HFFc6 (cell line): ENCODE results near the gene CDC42. TPM values are rescaled to one million over a fixed set of nuclear protein-coding genes. Genes with fewer than 3 reads are reported as not detected.

Source experiments
- DNase-seq: peaks from one replicate; pipeline ENCODE4 v3.0.0-alpha.2; 2018
- H3K27ac Mint-ChIP-seq: 2 replicates; pipeline ENCODE4 v1.8.0; 2020; ENCODE audit warnings: mild to moderate bottlenecking, mixed read lengths
- H3K27me3 Mint-ChIP-seq: 2 replicates; pipeline ENCODE4 v1.8.0; 2021; ENCODE audit warnings: mild to moderate bottlenecking, moderate library complexity, mixed read lengths; ENCODE audit not compliant: insufficient read depth
- H3K36me3 Mint-ChIP-seq: 2 replicates; pipeline ENCODE4 v1.8.0; 2021; ENCODE audit warnings: low read depth, mixed read lengths
- H3K4me1 Mint-ChIP-seq: 2 replicates; pipeline ENCODE4 v1.8.0; 2020; ENCODE audit warnings: low read depth, mixed read lengths
- H3K4me3 Mint-ChIP-seq: 2 replicates; pipeline ENCODE4 v1.8.0; 2020; ENCODE audit warnings: mild to moderate bottlenecking, moderate library complexity, mixed read lengths
- H3K9me3 Mint-ChIP-seq: 2 replicates; pipeline ENCODE4 v1.8.0; 2020; ENCODE audit warnings: mild to moderate bottlenecking, mixed read lengths
- CTCF ChIP-seq: fragments of 200-600 bp; sonication (generic); IDR thresholded peaks from 2 replicates; pipeline ENCODE4 v1.5.0; 2021; ENCODE audit warnings: antibody characterized with exemption, mild to moderate bottlenecking
- total RNA-seq, 6 experiments: library from RNA; stranded (reverse); fragmentation: NEBNext Ultra II Directional; extraction: Animal tissue kit (Norgen Biotek cat#: 25700); gene quantifications; 2 replicates in 1 of 6; 3 replicates in 5 of 6; pipeline ENCODE4 v1.2.3, GENCODE V29; 2021

CDC42 gene
- total RNA-seq, 6 experiments from 2014 or later, result 273 to 298 (median 280) TPM

GRCh38 chr1:22098752-22099151 lies 46.2 kb downstream of the CDC42 start:
- H3K9me3 Mint-ChIP-seq, result no peaks in the 10 kb centered on the region
- no peak for TF ChIP-seq CTCF
- H3K27ac Mint-ChIP-seq, result no peak overlapping the region
- no peak for DNase-seq
- H3K4me1 Mint-ChIP-seq, result peaks cover 30% of the 10 kb centered on the region
- peaks cover 16% of the 10 kb centered on the region for H3K36me3 Mint-ChIP-seq
- H3K4me3 Mint-ChIP-seq, result no peak overlapping the region
- no peaks in the 10 kb centered on the region for H3K27me3 Mint-ChIP-seq

GRCh38 chr1:22100168-22100567 lies 47.7 kb downstream of the CDC42 start:
- no peak for TF ChIP-seq CTCF
- H3K27me3 Mint-ChIP-seq, result peaks cover 1% of the 10 kb centered on the region; the same call in 1 of the 2 replicates
- no peak for DNase-seq
- H3K9me3 Mint-ChIP-seq, result no peaks in the 10 kb centered on the region
- peaks cover 13% of the 10 kb centered on the region for H3K36me3 Mint-ChIP-seq
- no peak overlapping the region for H3K27ac Mint-ChIP-seq
- H3K4me3 Mint-ChIP-seq, result no peak overlapping the region
- H3K4me1 Mint-ChIP-seq, result peaks cover 23% of the 10 kb centered on the region

DNA sequence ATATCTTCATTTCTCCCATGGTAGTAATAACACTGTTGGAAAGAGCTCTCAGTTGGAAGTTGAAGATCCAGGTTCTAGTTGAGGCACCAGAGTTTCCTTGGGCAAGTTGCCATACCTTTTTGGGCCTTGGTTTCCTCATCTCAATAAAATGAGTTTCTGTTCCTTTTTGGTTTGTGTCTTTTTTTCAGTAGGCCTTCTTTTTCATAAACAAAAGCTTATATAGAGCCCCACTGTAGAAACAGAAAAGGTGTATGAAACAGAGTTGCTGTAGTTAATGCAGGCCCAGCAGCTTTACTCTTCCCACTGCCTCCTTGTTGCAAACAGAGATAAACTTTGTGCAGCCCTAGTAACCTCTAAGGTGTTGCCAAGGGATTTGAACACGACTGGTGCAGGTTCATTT lies 48.7 kb downstream of the CDC42 start:
- Mint-ChIP-seq H3K27ac (no peak overlapping the region), H3K4me1 (peaks cover 25% of the 10 kb centered on the region), H3K27me3 (peaks cover 1% of the 10 kb centered on the region; the same call in 1 of the 2 replicates), H3K4me3 (no peak overlapping the region), H3K36me3 (peaks cover 16% of the 10 kb centered on the region), H3K9me3 (no peaks in the 10 kb centered on the region)
- DNase-seq, result no peak
- no peak for TF ChIP-seq CTCF

GRCh38 chr1:22101995-22102394 lies 49.5 kb downstream of the CDC42 start:
- H3K9me3 Mint-ChIP-seq, result no peaks in the 10 kb centered on the region
- H3K4me1 Mint-ChIP-seq, result peaks cover 25% of the 10 kb centered on the region
- H3K36me3 Mint-ChIP-seq, result peaks cover 16% of the 10 kb centered on the region
- no peak overlapping the region; the same call in 1 of the 2 replicates for H3K27ac Mint-ChIP-seq
- DNase-seq, result no peak
- H3K27me3 Mint-ChIP-seq, result peaks cover 1% of the 10 kb centered on the region; the same call in 1 of the 2 replicates
- no peak for TF ChIP-seq CTCF
- no peak overlapping the region for H3K4me3 Mint-ChIP-seq

DNA sequence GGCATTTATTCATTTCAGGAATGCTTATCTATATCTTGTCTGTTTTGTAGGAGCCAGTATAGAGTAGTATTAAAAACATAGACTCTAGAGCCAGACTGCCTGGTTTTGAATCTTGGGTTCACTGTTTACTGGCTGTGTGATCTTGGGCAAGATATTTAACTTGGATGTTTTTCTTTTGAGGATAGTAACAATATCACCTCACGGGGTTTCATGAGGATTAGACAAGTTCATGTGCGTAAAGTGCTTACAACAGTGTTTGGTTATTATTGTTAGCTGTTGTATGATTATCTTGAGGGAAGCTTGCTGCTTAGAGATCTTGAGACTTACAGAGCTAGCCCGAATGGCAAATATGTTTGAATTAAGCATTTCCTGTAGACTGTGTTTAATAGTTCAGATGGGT lies 50.2 kb downstream of the CDC42 start:
- H3K27me3 Mint-ChIP-seq, result peaks cover 1% of the 10 kb centered on the region; the same call in 1 of the 2 replicates
- H3K27ac Mint-ChIP-seq, result no peak overlapping the region
- H3K9me3 Mint-ChIP-seq, result no peaks in the 10 kb centered on the region
- H3K36me3 Mint-ChIP-seq, result peaks cover 12% of the 10 kb centered on the region
- no peak overlapping the region for H3K4me3 Mint-ChIP-seq
- H3K4me1 Mint-ChIP-seq, result peaks cover 24% of the 10 kb centered on the region
- TF ChIP-seq CTCF, result no peak
- DNase-seq, result no peak

- TF ChIP-seq CTCF, result no peak
- DNase-seq, result no peak
- H3K27me3 Mint-ChIP-seq, result peaks cover 1% of the 10 kb centered on the region; the same call in 1 of the 2 replicates
- H3K27ac Mint-ChIP-seq, result peak overlapping the region; percentile 28; the same call in 1 of the 2 replicates
- peaks cover 18% of the 10 kb centered on the region for H3K36me3 Mint-ChIP-seq
- H3K9me3 Mint-ChIP-seq, result no peaks in the 10 kb centered on the region
- H3K4me3 Mint-ChIP-seq, result no peak overlapping the region
- peaks cover 37% of the 10 kb centered on the region for H3K4me1 Mint-ChIP-seq
Observed at GRCh38 chr1:22104094-22104493, 51.6 kb downstream of the CDC42 start.
